GM19395 (cell line): Measurements from ENCODE around the gene SYNE4.
"Not testable (repeated sequence)": the region's sequence is repeated elsewhere in the genome, so short reads cannot be mapped to it uniquely, and the experiment has no call there.

Experiments
- ATAC-seq: cut with Tn5 transposase; IDR thresholded peaks from one replicate; pipeline ENCODE4 v1.9.1; 2021; ENCODE audit warnings: mild to moderate bottlenecking, moderate library complexity; ENCODE audit not compliant: unreplicated experiment

SYNE4 gene

DNA sequence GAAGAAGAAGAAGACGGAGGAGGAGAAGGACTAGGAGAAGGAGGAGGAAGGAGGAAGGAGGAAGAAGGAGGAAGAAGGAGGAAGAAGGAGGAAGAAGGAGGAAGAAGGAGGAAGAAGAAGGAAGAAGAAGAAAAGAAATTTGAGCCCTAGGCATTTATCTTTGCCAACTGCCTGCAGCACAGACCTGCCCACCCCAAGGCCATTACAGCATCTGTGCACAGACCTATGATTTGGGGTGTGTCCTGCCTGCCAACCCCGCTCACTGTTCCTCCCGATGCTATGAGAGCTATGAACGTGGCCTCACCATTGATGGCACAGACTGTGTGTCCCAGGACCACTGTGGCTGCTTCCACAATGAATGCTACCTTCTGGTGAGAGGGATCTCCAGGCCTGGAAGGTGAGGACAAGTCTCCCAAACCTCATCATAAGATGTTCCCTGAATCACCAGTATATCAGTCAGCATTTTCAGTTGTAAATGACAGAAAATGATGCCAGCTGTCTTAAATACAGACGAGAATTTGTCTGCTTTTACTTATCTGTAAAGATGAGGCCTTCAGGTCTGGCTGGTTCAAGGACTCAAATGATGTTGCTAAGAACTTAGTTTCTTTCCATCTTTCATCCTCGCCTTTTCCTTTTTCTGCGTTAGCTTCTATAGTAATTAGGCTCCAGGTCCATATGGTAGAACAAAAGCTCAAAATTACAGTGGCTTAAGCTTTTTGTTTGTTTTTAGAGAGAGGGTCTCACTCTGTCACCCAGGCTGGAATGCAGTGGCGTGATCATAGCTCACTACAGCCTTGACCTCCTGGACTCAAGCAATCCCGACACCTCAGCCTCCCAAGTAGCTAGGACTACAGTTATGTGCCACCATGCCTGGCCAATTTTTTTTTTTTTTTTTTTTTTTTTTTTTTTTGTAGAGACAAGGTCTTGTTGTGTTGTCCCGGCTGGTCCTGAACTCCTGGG, 17.6 kb downstream of the SYNE4 start:
- ATAC-seq, result no peak

DNA sequence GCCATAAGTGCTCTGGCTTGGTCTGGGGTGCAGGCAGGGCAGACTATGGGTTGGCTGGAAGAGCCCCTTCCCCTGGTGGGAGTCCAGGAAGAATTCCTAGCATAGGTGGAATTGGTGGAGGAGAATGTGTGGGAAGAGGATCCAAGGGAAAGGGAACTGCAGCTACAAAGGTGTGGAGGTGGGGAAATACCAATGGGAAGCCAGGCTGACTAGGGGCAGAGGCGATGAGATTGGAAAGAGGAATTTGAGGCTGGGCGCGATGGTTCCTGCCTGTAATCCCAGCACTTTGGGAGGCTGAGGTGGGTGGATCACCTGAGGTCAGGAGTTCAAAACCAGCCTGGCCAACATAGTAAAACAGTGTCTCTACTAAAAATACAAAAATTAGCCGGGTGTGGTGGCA, 18.5 kb downstream of the SYNE4 start:
- ATAC-seq, result no peak

DNA sequence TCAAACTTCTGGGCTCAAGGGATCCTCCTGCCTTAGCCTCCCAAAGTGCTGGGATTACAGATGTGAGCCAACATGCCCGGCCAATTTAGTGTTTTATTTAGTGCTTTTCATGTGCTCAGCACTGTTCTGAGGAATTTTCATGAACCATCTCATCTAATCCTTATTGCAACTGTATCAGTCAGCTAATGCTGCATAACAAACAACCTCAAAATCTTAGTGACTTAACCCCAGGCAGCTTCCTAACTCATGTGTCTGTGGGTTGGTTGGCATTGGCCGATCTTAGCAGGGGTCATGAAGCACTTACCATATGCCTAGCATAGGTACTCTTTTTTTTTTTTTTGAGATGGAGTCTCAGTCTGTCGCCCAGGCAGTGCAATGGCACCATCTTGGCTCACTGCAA, 19.8 kb downstream of the SYNE4 start:
- ATAC-seq, result no peak

DNA sequence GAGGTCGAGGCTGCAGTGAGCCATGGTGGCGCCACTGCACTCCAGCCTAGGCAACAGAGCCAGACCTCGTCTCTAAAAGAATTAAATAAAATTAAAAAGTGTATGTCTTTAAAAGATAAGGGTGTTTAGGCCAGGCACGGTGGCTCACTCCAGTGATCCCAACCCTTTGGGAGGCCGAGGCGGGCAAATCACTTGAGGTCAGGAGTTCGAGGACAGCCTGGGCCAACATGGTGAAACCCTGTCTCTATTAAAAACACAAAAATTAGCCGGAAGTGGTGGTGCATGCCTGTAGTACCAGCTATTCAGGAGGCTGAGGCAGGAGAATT, 21.1 kb downstream of the SYNE4 start:
- no peak for ATAC-seq

DNA sequence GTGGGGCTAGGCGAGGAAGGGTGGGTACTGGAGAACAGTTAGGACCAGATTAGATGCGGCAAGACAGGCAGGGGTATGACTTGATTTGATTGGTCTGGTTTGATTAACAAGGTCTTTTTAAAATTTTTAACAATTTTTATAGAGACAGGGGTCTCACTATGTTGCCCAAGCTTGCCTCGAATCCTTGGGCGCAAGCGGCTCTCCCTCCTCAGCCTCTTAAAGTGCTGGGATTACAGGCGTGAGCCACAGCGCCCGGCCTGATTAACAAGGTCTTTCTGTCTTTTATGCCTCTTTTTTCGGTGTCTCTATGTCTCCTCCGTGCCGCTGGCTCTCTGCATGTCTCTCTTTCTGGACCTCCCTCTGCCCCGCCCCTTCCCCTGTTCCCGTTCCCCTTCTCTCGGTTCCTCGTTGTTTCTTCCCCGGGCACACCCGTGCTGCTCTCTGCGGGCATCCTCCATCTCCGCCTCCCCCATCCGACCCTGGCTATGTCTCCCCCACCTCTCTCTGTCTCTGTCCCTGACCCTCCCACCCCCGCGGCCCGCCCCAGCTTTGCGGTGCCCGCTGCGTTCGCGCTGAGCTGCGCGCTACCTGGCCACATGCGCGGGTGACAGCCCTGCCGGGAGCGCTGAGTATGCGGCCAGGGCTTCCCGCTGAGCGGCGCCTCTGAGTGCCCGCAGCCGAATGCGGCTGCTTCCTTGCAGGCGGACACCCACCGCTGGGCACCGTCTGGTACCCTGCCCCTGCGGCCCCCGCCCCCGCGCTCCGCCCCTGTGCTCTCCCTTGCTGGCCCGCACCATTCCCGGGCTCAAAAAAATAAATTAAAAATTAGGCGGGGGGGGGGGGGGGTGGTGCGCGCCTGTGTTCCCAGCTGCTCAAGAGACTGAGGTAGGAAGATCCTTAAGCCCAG, 21.7 kb downstream of the SYNE4 start:
- no peak for ATAC-seq

DNA sequence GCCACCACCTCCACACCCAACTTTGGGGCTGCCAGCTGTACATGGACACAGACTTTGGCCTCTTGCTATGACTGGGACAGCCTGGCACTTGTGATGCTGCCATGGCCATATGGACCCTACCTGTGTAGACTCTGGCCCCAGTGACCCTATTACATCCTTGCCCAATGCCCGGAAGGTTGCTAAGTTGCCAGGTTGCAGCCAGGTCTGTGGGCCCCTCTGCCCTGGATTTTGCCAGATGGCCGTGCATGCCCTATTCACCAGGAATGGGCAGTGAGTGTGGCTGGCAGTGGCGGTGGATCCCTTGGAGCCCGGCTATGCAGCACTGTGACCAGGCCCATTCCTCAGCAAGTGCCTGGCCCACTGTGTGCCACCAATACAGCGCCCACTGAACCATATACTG, 22.5 kb downstream of the SYNE4 start:
- no peak for ATAC-seq

DNA sequence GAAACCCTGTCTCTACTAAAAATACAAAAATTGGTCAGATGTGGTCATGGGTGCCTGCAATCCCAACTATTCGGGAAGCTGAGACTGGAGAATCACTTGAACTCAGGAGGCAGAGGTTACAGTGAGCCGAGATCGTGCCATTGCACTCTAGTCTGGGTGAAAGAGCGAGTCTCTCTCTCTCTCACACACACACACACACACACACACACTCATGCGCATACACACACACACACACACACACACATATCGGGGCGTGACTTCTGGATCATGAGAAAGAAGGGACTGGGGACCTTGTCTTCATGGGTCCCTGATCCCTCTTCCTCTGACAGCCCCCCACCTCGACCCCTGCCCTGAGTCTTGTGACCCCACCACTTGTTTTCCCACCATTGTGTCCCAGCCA, 25.4 kb downstream of the SYNE4 start:
- no peak for ATAC-seq

DNA sequence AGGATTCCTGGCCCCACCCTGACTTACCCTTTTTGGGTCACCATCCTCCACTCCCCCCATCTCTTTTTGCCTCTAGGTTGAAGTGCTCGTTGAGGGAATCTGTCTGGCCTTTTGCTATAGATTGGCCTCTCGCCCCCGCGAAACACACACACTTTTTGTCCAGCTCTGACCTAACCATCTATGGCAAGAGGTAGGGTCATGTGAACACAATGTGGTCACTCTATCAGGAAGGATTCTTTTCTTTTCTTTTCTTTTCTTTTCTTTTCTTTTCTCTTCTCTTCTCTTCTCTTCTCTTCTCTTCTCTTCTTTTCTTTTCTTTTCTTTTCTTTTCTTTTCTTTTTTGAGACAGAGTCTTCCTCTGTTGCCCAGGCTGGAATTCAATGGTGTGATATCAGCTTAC, 27.6 kb downstream of the SYNE4 start:
- not testable (repeated sequence) for ATAC-seq

DNA sequence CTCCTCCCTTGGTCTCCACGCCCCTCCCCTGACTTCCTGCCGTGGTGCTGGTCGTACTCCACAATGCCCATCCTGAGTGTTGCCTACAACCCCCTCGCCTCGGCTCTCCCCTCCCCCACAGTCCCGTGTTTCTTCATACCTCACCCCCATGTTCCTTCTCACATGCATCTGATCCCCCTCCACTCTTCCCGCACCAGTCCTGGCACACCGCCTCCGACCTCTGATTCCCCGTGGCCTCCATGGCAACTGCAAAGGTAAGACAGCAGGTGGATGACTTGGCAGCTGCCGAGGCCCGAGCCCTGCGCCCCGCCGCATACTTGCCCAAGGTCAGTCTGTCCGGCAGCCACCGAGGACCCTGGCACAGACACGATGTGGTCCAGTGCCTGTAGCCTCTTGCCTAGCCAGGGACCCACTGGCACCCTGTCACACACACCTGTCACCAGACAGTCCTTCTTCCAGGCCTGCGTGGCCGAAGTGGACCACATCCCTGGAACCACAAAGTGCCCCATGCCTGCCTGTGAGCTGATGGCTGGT, 29.7 kb downstream of the SYNE4 start:
- ATAC-seq, result no peak

DNA sequence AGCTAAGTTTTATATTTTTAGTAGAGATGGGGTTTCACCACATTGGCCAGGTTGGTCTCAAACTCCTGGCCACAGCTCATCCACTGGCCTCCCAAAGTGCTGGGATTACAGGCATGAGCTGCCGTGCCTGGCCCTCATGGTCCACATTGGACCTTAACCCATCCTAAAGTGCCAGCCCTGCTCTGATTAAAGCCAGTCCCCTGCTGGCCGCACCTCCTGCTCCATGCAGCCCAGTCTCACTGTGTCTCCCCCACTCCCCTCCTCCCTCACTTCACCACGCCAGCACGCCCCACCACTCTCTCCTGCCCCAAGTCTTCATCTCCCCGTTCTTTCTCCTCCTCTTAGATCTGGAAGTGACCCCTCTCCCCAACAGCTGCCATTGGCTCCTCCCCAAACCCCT, 30.3 kb downstream of the SYNE4 start:
- ATAC-seq, result no peak

DNA sequence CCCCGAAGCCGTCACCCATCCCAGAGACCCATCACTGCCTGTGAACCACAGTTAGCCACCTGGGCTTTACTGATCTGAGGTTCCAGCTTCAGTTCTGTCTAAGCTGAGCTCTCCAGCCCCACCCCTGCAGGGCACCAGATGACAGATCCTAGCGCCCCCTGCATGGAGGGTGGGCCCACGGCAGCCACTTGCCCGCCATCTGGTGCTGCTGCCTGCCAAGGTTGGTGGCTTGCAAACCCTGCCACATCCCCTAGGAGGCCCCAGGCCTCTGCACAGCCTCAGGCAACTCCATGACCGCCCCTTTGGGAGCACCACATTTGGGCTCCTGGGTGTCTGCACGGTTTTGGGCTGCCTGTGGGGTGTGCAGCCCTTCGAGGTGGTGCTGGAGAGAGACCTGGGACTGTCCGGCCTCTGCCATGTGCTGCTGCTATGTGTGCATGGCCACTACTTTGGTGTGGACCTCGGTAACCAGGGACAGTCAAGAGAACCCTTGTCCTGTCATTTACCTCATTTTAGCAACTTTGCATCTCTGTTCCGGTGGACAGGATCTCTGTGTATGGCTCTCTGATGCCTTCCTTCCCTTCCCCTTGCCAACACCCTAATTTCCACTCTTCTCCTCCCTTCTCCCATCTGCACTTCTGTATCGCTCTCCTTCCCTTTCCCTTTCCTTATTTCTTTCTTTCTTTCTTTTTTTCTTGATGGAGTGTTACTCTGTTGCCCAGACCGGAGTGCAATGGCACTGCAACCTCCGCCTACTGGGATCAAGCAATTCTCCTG, 31.0 kb downstream of the SYNE4 start:
- no peak for ATAC-seq

DNA sequence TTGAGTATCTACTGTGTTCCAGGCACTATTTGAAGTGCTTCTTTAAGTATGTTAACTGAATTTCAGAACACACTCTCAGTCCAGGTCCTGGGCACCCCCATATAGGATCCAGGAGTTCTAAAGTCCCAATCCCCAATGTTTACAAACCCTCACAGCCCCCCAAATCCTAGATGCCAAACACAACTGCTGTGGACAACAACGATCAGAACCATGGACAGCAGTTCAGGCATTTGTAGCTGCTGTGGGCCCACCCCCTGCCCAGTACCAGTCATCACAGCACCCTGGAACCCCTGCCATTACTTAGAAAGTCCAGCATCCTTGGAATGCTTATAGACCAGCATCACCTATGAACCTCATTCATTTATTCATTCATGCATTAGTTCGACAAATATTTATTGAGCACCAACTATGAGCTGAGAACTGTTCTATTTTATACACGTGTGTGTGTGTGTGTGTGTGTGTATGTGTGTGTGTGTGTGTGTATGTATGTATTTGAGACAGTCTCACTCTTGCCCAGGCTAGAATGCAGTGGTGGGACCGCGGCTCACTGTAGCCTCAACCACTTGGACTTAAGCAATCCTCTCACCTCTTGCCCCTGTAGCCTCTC, 32.9 kb downstream of the SYNE4 start:
- ATAC-seq, result no peak

DNA sequence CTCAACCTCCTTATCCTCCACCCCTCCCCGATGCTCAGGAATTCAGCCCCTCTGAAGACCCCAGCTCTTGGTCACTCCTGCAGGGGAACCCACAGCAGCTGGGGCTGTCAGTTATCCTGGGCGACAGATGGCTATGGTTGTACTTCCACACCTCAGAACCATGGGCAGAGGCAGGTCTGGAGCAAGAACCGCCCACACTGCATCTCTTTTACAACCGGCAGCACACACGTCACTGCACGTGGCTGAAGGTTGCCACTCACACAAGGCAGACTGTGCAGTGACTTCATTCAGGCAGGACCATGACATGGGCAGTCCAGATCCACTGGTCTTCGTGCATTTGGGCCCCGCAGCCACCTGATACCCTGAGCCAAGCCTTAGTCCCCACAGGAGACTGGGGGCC, 35.1 kb downstream of the SYNE4 start:
- ATAC-seq, result no peak

DNA sequence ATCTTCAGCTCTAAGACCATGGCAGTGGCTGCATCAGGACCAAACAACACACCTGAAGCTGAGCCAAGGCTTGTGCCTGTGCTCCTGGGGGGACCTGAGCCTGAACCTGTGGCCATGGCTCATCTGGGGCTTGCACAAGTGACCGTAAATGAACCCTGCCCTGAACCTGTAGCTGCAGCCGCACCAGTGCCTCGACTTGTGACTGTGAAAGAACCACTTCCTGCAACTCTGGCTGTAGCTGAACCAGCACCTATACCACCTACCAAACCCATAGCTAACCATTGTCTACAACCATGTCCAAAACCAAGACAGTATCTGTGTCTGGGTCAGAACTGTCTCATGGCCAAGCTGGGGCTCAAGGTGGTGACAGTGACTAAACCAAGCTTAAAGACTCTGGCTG, 41.8 kb downstream of the SYNE4 start:
- ATAC-seq, result no peak

DNA sequence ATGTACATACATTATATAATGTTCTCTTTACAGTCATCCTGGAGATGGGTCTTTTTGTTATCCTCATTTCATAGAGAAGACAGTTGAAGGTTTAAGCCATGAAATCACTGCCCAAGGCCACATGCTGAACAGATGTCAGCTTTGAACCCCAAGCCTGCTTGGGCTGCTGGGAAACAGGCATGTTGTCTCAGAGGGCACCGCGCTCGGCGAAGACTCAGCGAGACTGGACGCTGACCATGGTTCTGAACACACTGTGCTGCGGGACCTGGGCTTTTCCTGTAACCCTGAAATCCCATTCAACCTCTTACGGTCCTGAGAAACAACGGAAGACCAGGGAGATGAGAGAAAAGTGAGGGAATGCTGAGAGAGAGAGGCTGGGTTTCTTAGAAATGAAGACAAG, 45.1 kb downstream of the SYNE4 start:
- no peak for ATAC-seq

DNA sequence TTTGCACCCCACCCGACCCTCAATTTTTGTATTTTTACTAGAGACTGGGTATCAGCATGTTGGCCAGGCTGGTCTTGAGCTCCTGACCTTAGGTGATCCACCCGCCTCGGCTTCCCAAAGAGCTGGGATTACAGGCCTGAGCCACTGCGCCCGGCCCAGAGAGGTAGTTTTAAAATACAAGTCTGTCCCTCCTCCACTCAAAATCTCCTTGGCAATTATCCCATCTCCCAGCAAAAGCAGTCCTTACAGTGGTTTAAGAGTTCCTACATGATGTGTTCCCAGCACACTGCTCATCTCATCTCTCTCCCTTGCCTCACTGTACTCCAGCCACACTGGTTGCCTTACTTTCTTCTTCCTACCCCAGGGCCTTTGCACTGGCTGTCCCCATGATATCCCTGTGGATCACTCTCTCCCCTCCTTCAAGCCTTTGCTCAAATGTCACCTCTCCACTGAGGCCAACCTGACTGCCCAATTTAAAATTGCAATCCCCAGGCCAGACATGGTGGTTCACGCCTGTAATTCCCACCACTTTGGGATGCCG, 48.1 kb downstream of the SYNE4 start:
- ATAC-seq, result no peak

DNA sequence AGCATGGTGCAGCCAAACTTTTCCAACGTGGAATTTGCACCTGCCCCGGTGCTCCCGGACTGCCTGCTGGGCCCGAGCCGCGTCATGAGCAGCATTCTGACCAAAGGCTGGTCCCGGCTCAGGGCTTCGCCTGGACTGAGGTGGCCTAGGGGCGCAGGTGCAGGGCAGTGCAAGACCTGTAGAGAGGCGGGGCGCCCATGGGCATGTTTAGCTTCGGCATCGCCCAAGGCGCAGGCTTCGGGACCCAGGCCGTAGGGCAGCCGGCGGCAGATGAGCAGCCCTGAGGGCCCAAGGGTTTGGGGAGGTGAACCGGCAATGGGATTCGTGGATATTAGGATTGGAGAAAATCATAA, 48.7 kb downstream of the SYNE4 start:
- ATAC-seq, result no peak

DNA sequence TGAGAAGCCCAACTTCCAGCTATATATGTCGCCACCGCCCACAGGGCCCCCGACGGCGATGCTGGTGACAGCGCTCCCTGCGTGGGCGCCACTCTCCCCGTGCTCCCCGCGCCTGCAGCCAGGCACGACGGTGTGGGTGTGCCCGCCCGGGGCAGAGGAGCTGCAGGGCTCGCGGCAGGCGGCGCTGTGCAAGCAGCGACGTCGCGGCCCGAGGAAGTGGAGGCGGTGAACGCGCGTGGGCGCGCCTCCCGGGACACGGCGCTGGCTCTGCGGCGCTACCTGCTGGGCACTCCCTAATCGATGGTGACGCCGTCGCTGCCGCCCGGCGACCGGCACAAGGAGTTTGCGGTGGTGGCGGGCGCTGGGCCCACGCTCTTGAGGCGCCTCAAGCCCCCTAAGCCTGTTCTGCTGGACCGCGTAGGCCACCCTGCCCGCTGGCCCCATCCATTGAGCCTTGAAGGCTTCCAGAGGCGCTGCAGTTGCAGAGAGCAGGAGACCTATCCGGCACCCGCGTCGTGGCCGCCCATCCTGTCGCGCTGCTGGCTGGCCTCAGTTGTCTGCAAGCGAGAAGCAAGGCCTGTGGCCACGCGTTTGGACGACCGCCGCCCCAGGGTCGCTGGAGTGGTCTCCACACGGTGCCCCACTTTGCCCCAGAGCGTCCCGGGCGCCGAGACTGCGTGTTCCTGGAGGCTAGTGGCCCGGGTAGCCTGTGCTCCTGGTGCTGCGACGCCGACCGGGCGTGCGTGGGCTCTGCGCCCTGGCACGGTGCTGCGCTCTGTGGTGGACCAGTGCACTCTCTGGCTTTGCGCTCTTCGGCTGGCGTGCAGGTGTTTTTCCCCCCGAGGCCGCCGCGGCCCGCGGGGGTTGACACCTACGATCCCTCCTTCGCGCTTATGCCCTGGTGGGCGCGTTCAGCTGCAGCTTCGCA, 49.3 kb downstream of the SYNE4 start:
- no peak for ATAC-seq

DNA sequence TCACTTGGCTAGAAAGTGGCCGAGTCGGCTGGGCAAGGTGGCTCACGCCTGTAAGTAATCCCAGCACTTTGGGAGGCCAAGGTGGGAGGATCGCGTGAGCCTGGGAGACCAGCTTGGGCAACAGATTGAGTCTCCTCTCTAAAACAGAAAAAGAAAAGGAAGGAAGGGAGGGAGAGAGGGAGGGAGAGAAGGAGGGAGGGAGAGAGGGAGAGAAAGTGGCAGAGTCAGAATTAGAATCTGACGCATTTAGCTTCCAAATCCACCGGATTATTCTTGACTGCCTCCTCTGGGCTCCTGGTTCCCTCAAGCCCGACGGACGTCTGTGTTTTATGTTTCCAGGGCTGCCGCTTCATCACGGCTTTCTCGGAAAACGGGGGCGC, 50.0 kb downstream of the SYNE4 start:
- no peak for ATAC-seq
